Sigmoid colon (tissue), 4 donors: ENCODE data around the gene HOXA6.

Experiments
- EP300 ChIP-seq, 4 donors: sonication (generic); formaldehyde crosslinking; IDR thresholded peaks; one replicate each; pipeline ENCODE4 v1.6.1; 2017; ENCODE audit warnings: antibody characterized with exemption in 4 of 4
- POLR2A ChIP-seq, 2 donors: fragments of 450-650 bp; IDR thresholded peaks; one replicate each; pipeline ENCODE4 v1.6.1; 2016; ENCODE audit warnings: antibody characterized with exemption in 2 of 2, mild to moderate bottlenecking in 2 of 2, moderate library complexity in 2 of 2
- TF ChIP-seq, protein P1 (sequence below), 4 experiments: fragments of 450-650 bp in 3 of 4; fragments of 200-600 bp in 1 of 4; IDR thresholded peaks; one replicate each; pipeline ENCODE4 v1.5.1; 2016 to 2019; ENCODE audit warnings: antibody characterized with exemption in 4 of 4, mild to moderate bottlenecking in 3 of 4, moderate library complexity in 2 of 4

DNA sequence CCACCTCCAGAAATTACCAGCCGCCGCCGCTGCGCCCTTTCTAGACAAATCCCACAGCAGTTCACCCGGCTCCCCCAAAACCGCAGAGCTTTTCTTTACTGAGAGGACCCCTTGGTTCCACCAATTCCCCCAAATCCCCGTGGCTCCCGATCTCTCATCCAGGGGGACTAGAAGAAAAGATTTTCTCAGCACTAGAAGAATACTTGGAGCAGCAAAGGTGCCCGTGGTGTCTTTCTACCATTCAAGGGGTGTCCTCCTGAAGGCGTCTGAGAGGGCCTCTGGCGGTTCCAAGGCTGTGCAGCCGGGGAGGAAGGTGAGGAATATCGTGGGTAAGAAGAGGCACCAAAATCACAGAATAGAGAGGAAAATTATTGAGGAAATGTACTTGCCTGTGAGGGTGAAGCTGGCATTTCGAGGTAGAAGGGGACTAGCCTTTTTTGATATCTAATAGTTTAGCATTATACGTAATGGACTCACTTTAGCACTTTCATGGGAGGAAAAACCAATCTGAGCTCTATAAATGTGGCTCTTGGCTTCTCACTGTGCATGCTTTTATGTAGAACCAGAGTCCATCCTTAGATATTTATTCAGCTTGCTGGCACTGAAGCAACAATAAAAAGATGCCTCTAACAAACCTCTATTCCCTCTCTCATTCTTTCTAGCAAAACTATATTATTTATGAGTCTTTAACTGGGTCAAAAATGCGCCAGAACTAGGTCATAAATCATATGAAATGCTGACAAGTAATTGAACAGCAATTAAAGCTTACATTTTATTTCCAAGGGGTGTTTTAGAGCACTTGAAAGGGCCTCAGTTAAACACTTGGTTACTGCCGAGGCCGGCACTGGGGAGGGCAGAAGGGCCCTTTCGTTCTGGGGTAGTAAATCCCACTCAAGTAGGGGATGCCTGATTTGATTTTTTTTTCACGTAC, 31.3 kb downstream of the HOXA6 start:
- TF ChIP-seq, protein P1, sequence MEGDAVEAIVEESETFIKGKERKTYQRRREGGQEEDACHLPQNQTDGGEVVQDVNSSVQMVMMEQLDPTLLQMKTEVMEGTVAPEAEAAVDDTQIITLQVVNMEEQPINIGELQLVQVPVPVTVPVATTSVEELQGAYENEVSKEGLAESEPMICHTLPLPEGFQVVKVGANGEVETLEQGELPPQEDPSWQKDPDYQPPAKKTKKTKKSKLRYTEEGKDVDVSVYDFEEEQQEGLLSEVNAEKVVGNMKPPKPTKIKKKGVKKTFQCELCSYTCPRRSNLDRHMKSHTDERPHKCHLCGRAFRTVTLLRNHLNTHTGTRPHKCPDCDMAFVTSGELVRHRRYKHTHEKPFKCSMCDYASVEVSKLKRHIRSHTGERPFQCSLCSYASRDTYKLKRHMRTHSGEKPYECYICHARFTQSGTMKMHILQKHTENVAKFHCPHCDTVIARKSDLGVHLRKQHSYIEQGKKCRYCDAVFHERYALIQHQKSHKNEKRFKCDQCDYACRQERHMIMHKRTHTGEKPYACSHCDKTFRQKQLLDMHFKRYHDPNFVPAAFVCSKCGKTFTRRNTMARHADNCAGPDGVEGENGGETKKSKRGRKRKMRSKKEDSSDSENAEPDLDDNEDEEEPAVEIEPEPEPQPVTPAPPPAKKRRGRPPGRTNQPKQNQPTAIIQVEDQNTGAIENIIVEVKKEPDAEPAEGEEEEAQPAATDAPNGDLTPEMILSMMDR (IDR thresholded peaks at IDR 0.05): no peak
- no peak for TF ChIP-seq EP300 (IDR thresholded peaks at IDR 0.05)
- TF ChIP-seq POLR2A (IDR thresholded peaks at IDR 0.05): no peak
